Breast epithelium (tissue), 4 donors: ENCODE measurements around the gene YBX1. TPM values are rescaled to one million over a fixed set of nuclear protein-coding genes. Genes with fewer than 3 reads are reported as not detected.
"Not testable (repeated sequence)": the region's sequence is repeated elsewhere in the genome, so short reads cannot be mapped to it uniquely, and the experiment has no call there.

Experiments
- DNase-seq, 2 donors: peaks; one replicate each; pipeline ENCODE4 v3.0.0-alpha.2; 2019; ENCODE audit warnings: low spot score in 2 of 2
- H3K27ac ChIP-seq, 2 donors: fragments of 200-600 bp; sonication (generic) in 1 of 2; one replicate each; pipeline ENCODE4 v1.5.1; 2016 to 2019; ENCODE audit warnings: mild to moderate bottlenecking in 1 of 2
- H3K27me3 ChIP-seq, 2 donors: fragments of 200-600 bp; sonication (generic) in 1 of 2; one replicate each; pipeline versions ENCODE4 v1.5.1 to v1.6.0; 2017 to 2019; ENCODE audit warnings: control low read depth in 1 of 2, mild to moderate bottlenecking in 1 of 2
- H3K36me3 ChIP-seq: fragments of 200-600 bp; one replicate; pipeline ENCODE4 v1.5.1; 2019
- H3K4me1 ChIP-seq, 2 donors: fragments of 200-600 bp; sonication (generic); one replicate each; pipeline ENCODE4 v1.5.1; 2016 to 2019; ENCODE audit warnings: control low read depth in 1 of 2
- H3K4me3 ChIP-seq, 3 donors: fragments of 200-600 bp; sonication (generic); 1 replicate in 2 of 3; 2 replicates in 1 of 3; pipeline ENCODE4 v1.5.1; 2016 to 2019; ENCODE audit warnings: mild to moderate bottlenecking in 3 of 3, moderate library complexity in 2 of 3
- H3K9me3 ChIP-seq, 2 donors: fragments of 200-600 bp; sonication (generic) in 1 of 2; one replicate each; pipeline ENCODE4 v1.5.1; 2016 to 2019; ENCODE audit warnings: control low read depth in 1 of 2
- CTCF ChIP-seq, 3 donors: fragments of 450-650 bp; IDR thresholded peaks; one replicate each; pipeline ENCODE4 v1.5.1; 2016 to 2017; ENCODE audit warnings: antibody characterized with exemption in 3 of 3, mild to moderate bottlenecking in 3 of 3, moderate library complexity in 3 of 3
- POLR2A ChIP-seq: fragments of 450-650 bp; IDR thresholded peaks from one replicate; pipeline ENCODE4 v1.6.1; 2016; ENCODE audit warnings: antibody characterized with exemption, mild to moderate bottlenecking, moderate library complexity
- POLR2AphosphoS5 ChIP-seq, 3 donors: sonication (generic); formaldehyde crosslinking; IDR thresholded peaks; one replicate each; pipeline ENCODE4 v1.6.1; 2017; ENCODE audit warnings: antibody characterized with exemption in 3 of 3
- intact Hi-C: fragments of 100-400 bp; cut with DNase I; formaldehyde crosslinking; loops from one replicate; pipeline ENCODE4 v1.15.1; 2023; ENCODE audit warnings: low total_unique reads
- total RNA-seq, 3 donors: library from RNA; depleted of rRNA; stranded (reverse); fragments of >200 nt; gene quantifications; one replicate each; pipeline ENCODE4 v1.1.0, GENCODE V29; 2016

YBX1 gene
- total RNA-seq, 3 donors from 2014 or later = 332 to 694 (median 485) TPM

GRCh38 chr1:42713293-42713692 lies 31.1 kb downstream of the YBX1 start:
- H3K9me3 ChIP-seq = peaks cover 11 to 23% of the 10 kb centered on the region in 2 donors
- no peaks in the 10 kb centered on the region for H3K4me1 ChIP-seq
- no peaks in the 10 kb centered on the region for H3K36me3 ChIP-seq
- no peak overlapping the region for H3K4me3 ChIP-seq
- no peaks in the 10 kb centered on the region for H3K27me3 ChIP-seq
- no peak for DNase-seq
- intact Hi-C loops = no loop called here
- H3K27ac ChIP-seq = no peak overlapping the region
- TF ChIP-seq CTCF (IDR thresholded peaks at IDR 0.05) = no peak

DNA sequence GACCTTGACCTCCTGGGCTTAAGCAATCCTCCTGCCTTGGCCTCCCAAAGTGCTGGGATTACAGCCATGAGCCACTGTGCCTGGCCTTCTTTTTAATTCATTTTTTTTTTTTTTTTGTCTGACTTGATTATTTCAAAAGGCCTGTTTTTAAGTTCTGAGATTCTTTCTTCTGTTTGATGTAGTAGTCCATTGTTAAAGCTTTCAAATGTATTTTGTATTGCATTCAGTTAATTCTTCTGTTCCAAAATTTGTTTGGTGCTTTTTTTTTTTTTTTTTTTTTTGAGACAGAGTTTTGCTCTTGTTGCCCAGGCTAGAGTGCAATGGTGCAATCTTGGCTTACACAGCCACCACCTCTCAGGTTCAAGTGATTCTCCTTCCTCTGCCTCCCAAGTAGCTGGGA lies 32.2 kb downstream of the YBX1 start:
- H3K36me3 ChIP-seq, DNase-seq, H3K4me3 ChIP-seq, H3K27me3 ChIP-seq, H3K27ac ChIP-seq, H3K4me1 ChIP-seq, intact Hi-C loops: not testable (repeated sequence)
- H3K9me3 ChIP-seq = peaks cover 11 to 23% of the 10 kb centered on the region in 2 donors

GRCh38 chr1:42720868-42721267 lies 38.6 kb downstream of the YBX1 start:
- no peak overlapping the region for H3K27ac ChIP-seq
- TF ChIP-seq POLR2AphosphoS5 (IDR thresholded peaks at IDR 0.05) (no peak), CTCF (IDR thresholded peaks at IDR 0.05) (no peak), POLR2A (no peak)
- no peaks in the 10 kb centered on the region for H3K4me1 ChIP-seq
- intact Hi-C loops = loop anchor here (5.0 kb wide), 1 partner anchor 686 kb away; no protein-coding TSS in a partner anchor
- H3K36me3 ChIP-seq = no peaks in the 10 kb centered on the region
- no peak for DNase-seq
- no peaks in the 10 kb centered on the region for H3K27me3 ChIP-seq
- no peak overlapping the region for H3K4me3 ChIP-seq
- H3K9me3 ChIP-seq = no peaks in the 10 kb centered on the region

DNA sequence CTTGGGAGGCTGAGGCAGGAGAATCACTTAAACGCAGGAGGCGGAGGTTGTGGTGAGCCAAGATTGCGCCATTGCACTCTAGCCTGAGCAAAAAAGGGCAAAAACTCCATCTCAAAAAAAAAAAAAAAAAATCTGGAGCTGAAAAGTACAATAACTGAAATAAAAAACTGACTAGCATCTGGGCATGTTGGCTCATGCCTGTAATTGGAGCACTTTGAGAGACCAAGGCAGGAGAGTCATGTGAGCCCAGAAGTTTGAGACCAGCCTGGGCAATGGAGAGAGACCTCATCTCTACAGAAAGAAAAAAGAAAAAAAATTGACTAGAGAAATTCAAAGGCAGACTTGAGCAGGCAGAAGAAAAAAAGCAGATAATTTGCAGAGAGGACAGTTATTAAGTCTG lies 39.7 kb downstream of the YBX1 start:
- intact Hi-C loops = loop anchor here (5.0 kb wide), 1 partner anchor 685 kb away; no protein-coding TSS in a partner anchor
- no peak for TF ChIP-seq POLR2AphosphoS5 (IDR thresholded peaks at IDR 0.05)
- TF ChIP-seq POLR2A = no peak
- no peak for TF ChIP-seq CTCF (IDR thresholded peaks at IDR 0.05)

DNA sequence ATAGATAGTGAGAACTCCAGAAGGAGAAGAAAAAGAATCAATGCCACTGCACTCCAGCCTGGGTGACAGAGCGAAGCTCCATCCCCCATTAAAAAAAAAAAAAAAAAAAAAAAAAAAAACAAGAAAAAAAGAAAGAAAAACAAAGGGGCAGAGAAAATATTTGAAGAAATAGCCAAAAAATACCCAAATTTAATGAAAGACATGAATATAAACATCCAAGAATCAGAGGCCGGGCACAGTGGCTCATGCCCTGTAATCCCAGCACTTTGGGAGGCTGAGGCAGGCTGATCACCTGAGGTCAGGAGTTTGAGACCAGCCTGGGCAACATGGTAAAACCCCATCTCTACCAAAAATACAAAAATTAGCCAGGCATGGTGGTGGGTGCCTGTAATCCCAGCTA lies 40.2 kb downstream of the YBX1 start:
- H3K9me3 ChIP-seq, H3K27ac ChIP-seq, H3K36me3 ChIP-seq, H3K27me3 ChIP-seq, H3K4me1 ChIP-seq, DNase-seq, H3K4me3 ChIP-seq: not testable (repeated sequence)
- intact Hi-C loops = loop anchor here (5.0 kb wide), 1 partner anchor 685 kb away; no protein-coding TSS in a partner anchor

More for the DNA sequence above, 39.7 kb downstream of the YBX1 start:
- Histone ChIP-seq H3K4me3 (no peak overlapping the region), H3K27me3 (no peaks in the 10 kb centered on the region), H3K4me1 (no peaks in the 10 kb centered on the region), H3K27ac (no peak overlapping the region), H3K36me3 (no peaks in the 10 kb centered on the region), H3K9me3 (no peaks in the 10 kb centered on the region)
- no peak for DNase-seq

DNA sequence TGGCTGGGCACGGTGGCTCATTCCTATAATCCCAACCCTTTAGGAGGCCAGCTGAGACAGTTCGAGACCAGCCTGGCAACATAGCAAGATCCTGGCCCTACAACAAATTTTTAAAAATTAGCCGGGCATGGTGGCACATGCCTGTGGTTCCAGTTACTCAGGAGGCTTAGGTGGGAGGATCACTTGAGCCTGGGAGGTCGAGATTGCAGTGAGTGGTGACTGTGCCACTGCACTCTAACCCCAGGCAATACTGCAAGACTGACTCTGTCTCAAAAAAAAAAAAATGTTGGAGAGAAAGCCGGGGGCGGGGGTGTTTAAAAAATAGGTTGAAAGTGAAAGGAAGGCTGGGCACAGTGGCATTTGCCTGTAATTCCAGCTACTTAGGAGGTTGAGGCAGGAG lies 41.3 kb downstream of the YBX1 start:
- DNase-seq = no peak
- Histone ChIP-seq H3K4me1 (no peaks in the 10 kb centered on the region), H3K36me3 (no peaks in the 10 kb centered on the region), H3K4me3 (no peak overlapping the region), H3K27me3 (no peaks in the 10 kb centered on the region), H3K27ac (no peak overlapping the region), H3K9me3 (no peaks in the 10 kb centered on the region)
- intact Hi-C loops = loop anchor here (5.0 kb wide), 1 partner anchor 684 kb away; no protein-coding TSS in a partner anchor
- TF ChIP-seq POLR2AphosphoS5 (IDR thresholded peaks at IDR 0.05) (no peak), CTCF (IDR thresholded peaks at IDR 0.05) (no peak), POLR2A (no peak)

GRCh38 chr1:42725820-42726219 lies 43.6 kb downstream of the YBX1 start:
- DNase-seq, intact Hi-C loops, H3K27me3 ChIP-seq, H3K4me3 ChIP-seq, H3K27ac ChIP-seq, H3K4me1 ChIP-seq, H3K9me3 ChIP-seq, H3K36me3 ChIP-seq: not testable (repeated sequence)
